Tibial artery (tissue), 4 donors: ENCODE results near the gene PCDHB9.
"Not testable (repeated sequence)": the region's sequence is repeated elsewhere in the genome, so short reads cannot be mapped to it uniquely, and the experiment has no call there.

ENCODE experiments used
- DNase-seq, 2 donors: peaks; one replicate each; pipeline ENCODE4 v3.0.0-alpha.2; 2019
- H3K27ac ChIP-seq, 2 donors: fragments of 200-600 bp; sonication (generic) in 1 of 2; 1 replicate in 1 of 2; 2 replicates in 1 of 2; pipeline ENCODE4 v1.5.1; 2018 to 2019; ENCODE audit warnings: mild to moderate bottlenecking in 1 of 2
- H3K27me3 ChIP-seq, 2 donors: fragments of 200-600 bp; sonication (generic) in 1 of 2; one replicate each; pipeline versions ENCODE4 v1.5.1 to v1.6.0; 2016 to 2019
- H3K36me3 ChIP-seq, 3 donors: fragments of 200-600 bp; sonication (generic) in 2 of 3; one replicate each; pipeline ENCODE4 v1.5.1; 2016 to 2019; ENCODE audit warnings: mild to moderate bottlenecking in 2 of 3
- H3K4me1 ChIP-seq, 4 donors: fragments of 200-600 bp; sonication (generic) in 2 of 4; 1 replicate in 3 of 4; 2 replicates in 1 of 4; pipeline ENCODE4 v1.5.1; 2016 to 2019
- H3K4me3 ChIP-seq, 2 donors: fragments of 200-600 bp; sonication (generic) in 1 of 2; 1 replicate in 1 of 2; 2 replicates in 1 of 2; pipeline ENCODE4 v1.5.1; 2018 to 2019; ENCODE audit warnings: mild to moderate bottlenecking in 2 of 2
- H3K9me3 ChIP-seq, 3 donors: fragments of 200-600 bp; sonication (generic) in 1 of 3; one replicate each; pipeline ENCODE4 v1.5.1; 2016 to 2019
- intact Hi-C: fragments of 100-400 bp; cut with DNase I; formaldehyde crosslinking; loops from one replicate; pipeline ENCODE4 v1.15.0; 2023; ENCODE audit warnings: low total_unique reads
- TF ChIP-seq, protein P1 (sequence below), 2 experiments: fragments of 200-600 bp in 1 of 2; fragments of 450-650 bp in 1 of 2; IDR thresholded peaks; one replicate each; pipeline ENCODE4 v1.5.1; 2017 to 2019; ENCODE audit warnings: antibody characterized with exemption in 2 of 2, mild to moderate bottlenecking in 1 of 2, moderate library complexity in 1 of 2

The PCDHB9 gene

DNA sequence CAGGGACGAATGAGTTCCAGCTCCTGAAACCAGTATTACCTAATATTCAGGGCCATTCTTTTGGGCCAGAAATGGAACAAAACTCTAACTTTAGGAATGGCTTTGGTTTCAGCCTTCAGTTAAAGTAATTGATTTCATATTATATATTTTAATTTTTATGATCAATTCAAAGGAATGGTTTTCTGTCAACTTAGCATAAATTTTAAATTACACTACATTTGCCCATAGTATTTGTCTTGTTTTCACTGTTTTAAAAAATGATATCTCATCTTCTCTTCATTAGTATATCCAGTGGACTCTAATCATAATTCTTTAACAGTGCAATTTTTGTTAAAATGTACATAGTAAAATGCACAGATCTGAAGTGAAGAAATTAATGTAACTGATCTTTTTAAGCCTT is 6.6 kb upstream of the PCDHB9 start:
- no peak for DNase-seq
- no peaks in the 10 kb centered on the region for H3K4me1 ChIP-seq
- H3K27ac ChIP-seq: no peak overlapping the region
- no peak overlapping the region for H3K4me3 ChIP-seq
- H3K27me3 ChIP-seq: peaks cover 0 to 7% of the 10 kb centered on the region in 2 donors
- intact Hi-C loops: no loop called here
- TF ChIP-seq, protein P1, sequence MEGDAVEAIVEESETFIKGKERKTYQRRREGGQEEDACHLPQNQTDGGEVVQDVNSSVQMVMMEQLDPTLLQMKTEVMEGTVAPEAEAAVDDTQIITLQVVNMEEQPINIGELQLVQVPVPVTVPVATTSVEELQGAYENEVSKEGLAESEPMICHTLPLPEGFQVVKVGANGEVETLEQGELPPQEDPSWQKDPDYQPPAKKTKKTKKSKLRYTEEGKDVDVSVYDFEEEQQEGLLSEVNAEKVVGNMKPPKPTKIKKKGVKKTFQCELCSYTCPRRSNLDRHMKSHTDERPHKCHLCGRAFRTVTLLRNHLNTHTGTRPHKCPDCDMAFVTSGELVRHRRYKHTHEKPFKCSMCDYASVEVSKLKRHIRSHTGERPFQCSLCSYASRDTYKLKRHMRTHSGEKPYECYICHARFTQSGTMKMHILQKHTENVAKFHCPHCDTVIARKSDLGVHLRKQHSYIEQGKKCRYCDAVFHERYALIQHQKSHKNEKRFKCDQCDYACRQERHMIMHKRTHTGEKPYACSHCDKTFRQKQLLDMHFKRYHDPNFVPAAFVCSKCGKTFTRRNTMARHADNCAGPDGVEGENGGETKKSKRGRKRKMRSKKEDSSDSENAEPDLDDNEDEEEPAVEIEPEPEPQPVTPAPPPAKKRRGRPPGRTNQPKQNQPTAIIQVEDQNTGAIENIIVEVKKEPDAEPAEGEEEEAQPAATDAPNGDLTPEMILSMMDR (IDR thresholded peaks at IDR 0.05): no peak
- peaks cover 0 to 18% (median 13%) of the 10 kb centered on the region in 3 donors for H3K36me3 ChIP-seq
- peaks cover 4 to 75% (median 68%) of the 10 kb centered on the region in 3 donors for H3K9me3 ChIP-seq

DNA sequence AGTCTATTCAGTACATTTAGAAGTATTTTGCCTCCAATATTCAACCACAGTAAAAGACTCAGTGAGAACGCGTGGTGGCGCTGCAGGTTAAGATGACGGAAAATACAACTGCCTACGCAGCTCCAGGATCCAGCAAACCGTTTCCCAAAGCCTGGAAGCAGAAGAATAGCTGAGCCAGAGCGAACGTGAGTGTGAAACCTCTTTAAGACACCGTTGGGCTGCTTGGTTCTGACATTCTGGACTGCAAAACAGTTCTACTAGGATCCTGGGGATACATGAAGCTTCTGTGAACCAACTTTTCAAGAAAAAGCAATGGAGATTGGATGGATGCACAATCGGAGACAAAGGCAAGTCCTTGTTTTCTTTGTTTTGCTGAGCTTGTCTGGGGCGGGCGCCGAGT is 4.7 kb upstream of the PCDHB9 start, which contains the start of gene PCDHB16:
Gene PCDHB16 (plus strand): TSS at position 140 of the 400 bp plus-strand sequence. CDS start 173 bp downstream, at position 313.
- H3K27me3 ChIP-seq: peaks cover 0 to 7% of the 10 kb centered on the region in 2 donors
- H3K27ac ChIP-seq: peak within 1 kb of the TSS; percentile 16 to 48
- TF ChIP-seq, protein P1 (IDR thresholded peaks at IDR 0.05): peak; percentile 27 to 29
- intact Hi-C loops: no loop called here
- no peak for DNase-seq
- H3K9me3 ChIP-seq: peaks cover 12 to 73% (median 54%) of the 10 kb centered on the region in 3 donors
- H3K4me3 ChIP-seq: peak within 1 kb of the TSS; percentile 45
- H3K36me3 ChIP-seq: peaks cover 0 to 15% (median 14%) of the 10 kb centered on the region in 3 donors
- H3K4me1 ChIP-seq: no peaks in the 10 kb centered on the region

DNA sequence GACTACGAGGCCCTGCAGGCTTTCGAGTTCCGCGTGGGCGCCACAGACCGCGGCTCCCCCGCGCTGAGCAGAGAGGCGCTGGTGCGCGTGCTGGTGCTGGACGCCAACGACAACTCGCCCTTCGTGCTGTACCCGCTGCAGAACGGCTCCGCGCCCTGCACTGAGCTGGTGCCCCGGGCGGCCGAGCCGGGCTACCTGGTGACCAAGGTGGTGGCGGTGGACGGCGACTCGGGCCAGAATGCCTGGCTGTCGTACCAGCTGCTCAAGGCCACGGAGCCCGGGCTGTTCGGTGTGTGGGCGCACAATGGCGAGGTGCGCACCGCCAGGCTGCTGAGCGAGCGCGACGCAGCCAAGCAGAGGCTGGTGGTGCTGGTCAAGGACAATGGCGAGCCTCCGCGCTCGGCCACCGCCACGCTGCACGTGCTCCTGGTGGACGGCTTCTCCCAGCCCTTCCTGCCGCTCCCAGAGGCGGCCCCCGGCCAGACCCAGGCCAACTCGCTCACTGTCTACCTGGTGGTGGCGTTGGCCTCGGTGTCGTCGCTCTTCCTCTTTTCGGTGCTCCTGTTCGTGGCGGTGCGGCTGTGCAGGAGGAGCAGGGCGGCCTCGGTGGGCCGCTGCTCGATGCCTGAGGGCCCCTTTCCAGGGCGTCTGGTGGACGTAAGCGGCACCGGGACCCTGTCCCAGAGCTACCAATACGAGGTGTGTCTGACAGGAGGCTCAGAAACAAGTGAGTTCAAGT is 2.7 kb upstream of the PCDHB9 start:
- DNase-seq, intact Hi-C loops, H3K4me1 ChIP-seq, H3K4me3 ChIP-seq, H3K27me3 ChIP-seq, H3K27ac ChIP-seq: not testable (repeated sequence)
- Histone ChIP-seq H3K36me3 (peaks cover 0 to 19% (median 14%) of the 10 kb centered on the region in 3 donors), H3K9me3 (peaks cover 9 to 74% (median 48%) of the 10 kb centered on the region in 3 donors)

DNA sequence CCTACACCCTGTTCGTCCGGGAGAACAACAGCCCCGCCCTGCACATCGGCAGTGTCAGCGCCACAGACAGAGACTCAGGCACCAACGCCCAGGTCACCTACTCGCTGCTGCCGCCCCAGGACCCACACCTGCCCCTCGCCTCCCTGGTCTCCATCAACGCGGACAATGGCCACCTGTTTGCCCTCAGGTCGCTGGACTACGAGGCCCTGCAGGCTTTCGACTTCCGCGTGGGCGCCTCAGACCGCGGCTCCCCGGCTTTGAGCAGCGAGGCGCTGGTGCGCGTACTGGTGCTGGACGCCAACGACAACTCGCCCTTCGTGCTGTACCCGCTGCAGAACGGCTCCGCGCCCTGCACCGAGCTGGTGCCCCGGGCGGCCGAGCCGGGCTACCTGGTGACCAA is 1.7 kb downstream of the PCDHB9 start:
- DNase-seq, H3K4me1 ChIP-seq, H3K27ac ChIP-seq, intact Hi-C loops, H3K4me3 ChIP-seq, H3K27me3 ChIP-seq: not testable (repeated sequence)
- H3K36me3 ChIP-seq: peaks cover 0 to 21% (median 9%) of the 10 kb centered on the region in 3 donors
- peaks cover 7 to 90% (median 64%) of the 10 kb centered on the region in 3 donors for H3K9me3 ChIP-seq

DNA sequence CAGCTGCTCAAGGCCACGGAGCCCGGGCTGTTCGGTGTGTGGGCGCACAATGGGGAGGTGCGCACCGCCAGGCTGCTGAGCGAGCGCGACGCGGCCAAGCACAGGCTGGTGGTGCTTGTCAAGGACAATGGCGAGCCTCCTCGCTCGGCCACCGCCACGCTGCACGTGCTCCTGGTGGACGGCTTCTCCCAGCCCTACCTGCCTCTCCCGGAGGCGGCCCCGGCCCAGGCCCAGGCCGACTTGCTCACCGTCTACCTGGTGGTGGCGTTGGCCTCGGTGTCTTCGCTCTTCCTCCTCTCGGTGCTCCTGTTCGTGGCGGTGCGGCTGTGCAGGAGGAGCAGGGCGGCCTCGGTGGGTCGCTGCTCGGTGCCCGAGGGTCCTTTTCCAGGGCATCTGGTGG is 2.2 kb downstream of the PCDHB9 start:
- DNase-seq, H3K4me3 ChIP-seq, H3K27ac ChIP-seq, H3K4me1 ChIP-seq, H3K27me3 ChIP-seq, intact Hi-C loops: not testable (repeated sequence)
- H3K9me3 ChIP-seq: peaks cover 7 to 89% (median 62%) of the 10 kb centered on the region in 3 donors
- H3K36me3 ChIP-seq: peaks cover 0 to 21% (median 8%) of the 10 kb centered on the region in 3 donors

DNA sequence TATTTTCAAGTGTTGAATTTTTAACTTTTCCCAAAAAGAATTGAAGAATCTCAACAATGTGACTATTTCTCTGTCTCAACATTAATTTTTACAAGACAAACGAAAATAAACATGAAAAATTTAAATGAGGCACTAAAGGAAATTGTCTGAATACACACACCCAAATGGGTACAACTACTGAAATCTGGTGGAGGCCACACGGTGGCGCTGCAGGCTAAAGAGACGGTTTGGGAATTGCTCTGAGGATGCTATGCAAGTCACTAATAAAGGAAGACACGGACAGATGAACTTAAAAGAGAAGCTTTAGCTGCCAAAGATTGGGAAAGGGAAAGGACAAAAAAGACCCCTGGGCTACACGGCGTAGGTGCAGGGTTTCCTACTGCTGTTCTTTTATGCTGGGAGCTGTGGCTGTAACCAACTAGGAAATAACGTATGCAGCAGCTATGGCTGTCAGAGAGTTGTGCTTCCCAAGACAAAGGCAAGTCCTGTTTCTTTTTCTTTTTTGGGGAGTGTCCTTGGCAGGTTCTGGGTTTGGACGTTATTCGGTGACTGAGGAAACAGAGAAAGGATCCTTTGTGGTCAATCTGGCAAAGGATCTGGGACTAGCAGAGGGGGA is 5.3 kb downstream of the PCDHB9 start, which contains the start of gene PCDHB10:
Gene PCDHB10 (plus strand): TSS at position 244 of the 616 bp plus-strand sequence. CDS start 200 bp downstream, at position 444.
- Histone ChIP-seq H3K9me3 (peaks cover 0 to 90% (median 64%) of the 10 kb centered on the region in 3 donors), H3K36me3 (peaks cover 0 to 13% (median 11%) of the 10 kb centered on the region in 3 donors), H3K27ac (no peak within 1 kb of the TSS), H3K27me3 (no peaks in the 10 kb centered on the region), H3K4me3 (peak within 1 kb of the TSS in 1 of 2 donors; percentile 15), H3K4me1 (no peaks in the 10 kb centered on the region)
- intact Hi-C loops: no loop called here
- TF ChIP-seq, protein P1 (IDR thresholded peaks at IDR 0.05): peak in 1 of 2 experiments; percentile 9
- no peak for DNase-seq

DNA sequence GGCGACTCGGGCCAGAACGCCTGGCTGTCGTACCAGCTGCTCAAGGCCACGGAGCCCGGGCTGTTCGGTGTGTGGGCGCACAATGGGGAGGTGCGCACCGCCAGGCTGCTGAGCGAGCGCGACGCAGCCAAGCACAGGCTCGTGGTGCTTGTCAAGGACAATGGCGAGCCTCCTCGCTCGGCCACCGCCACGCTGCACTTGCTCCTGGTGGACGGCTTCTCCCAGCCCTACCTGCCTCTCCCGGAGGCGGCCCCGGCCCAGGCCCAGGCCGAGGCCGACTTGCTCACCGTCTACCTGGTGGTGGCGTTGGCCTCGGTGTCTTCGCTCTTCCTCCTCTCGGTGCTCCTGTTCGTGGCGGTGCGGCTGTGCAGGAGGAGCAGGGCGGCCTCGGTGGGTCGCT is 7.4 kb downstream of the PCDHB9 start:
- Histone ChIP-seq H3K9me3 (peaks cover 5 to 92% (median 69%) of the 10 kb centered on the region in 3 donors), H3K36me3 (peaks cover 0 to 23% (median 7%) of the 10 kb centered on the region in 3 donors)
- intact Hi-C loops, H3K4me1 ChIP-seq, H3K27ac ChIP-seq, DNase-seq, H3K27me3 ChIP-seq, H3K4me3 ChIP-seq: not testable (repeated sequence)
